SK-N-SH treated with all-trans-retinoic acid at 6 μM for 48 hours (cell line): ENCODE data around the gene KIF2A.

Experiments used
- ATAC-seq: fragments of 200-7000 bp; cut with Tn5 transposase; 3 replicates; pipeline ENCODE4 v1.9.1; 2020; ENCODE audit warnings: mild to moderate bottlenecking, moderate library complexity
- ARNTL ChIP-seq: fragments of 450-650 bp; formaldehyde crosslinking; IDR thresholded peaks from 2 replicates; pipeline ENCODE4 v1.5.0; 2020; ENCODE audit warnings: low read depth, mild to moderate bottlenecking, moderate library complexity, borderline replicate concordance
- BACH2 ChIP-seq: fragments of 250-450 bp; sonication (Bioruptor Pico); IDR thresholded peaks from 2 replicates; pipeline ENCODE4 v1.9.0; 2021; ENCODE audit warnings: mild to moderate bottlenecking, borderline replicate concordance
- CREB5 ChIP-seq: fragments of 250-450 bp; sonication (Bioruptor Pico); IDR thresholded peaks from 2 replicates; pipeline ENCODE4 v1.5.1; 2020; ENCODE audit warnings: low read depth, mild to moderate bottlenecking, moderate library complexity
- CSDC2 ChIP-seq: fragments of 250-450 bp; sonication (Bioruptor Pico); IDR thresholded peaks from 2 replicates; pipeline ENCODE4 v1.5.0; 2020; ENCODE audit warnings: mild to moderate bottlenecking, moderate library complexity
- CSRNP3 ChIP-seq: fragments of 250-450 bp; sonication (Bioruptor Pico); IDR thresholded peaks from 2 replicates; pipeline ENCODE4 v1.5.1; 2021; ENCODE audit warnings: mild to moderate bottlenecking, moderate library complexity
- ESRRG ChIP-seq: fragments of 250-450 bp; sonication (Bioruptor Pico); IDR thresholded peaks from 2 replicates; pipeline ENCODE4 v1.6.1; 2021; ENCODE audit warnings: mild to moderate bottlenecking
- GLIS3 ChIP-seq: fragments of 250-450 bp; sonication (Bioruptor Pico); IDR thresholded peaks from 2 replicates; pipeline ENCODE4 v1.5.0; 2020; ENCODE audit warnings: mild to moderate bottlenecking, moderate library complexity
- ISL1 ChIP-seq: fragments of 250-450 bp; sonication (Bioruptor Pico); IDR thresholded peaks from 2 replicates; pipeline ENCODE4 v2.1.2; 2022; ENCODE audit warnings: mild to moderate bottlenecking, moderate library complexity
- OSR1 ChIP-seq: fragments of 250-450 bp; sonication (Bioruptor Pico); IDR thresholded peaks from 2 replicates; pipeline ENCODE4 v1.8.0; 2022; ENCODE audit warnings: moderate library complexity, mild to moderate bottlenecking, inconsistent platforms
- POU6F1 ChIP-seq: fragments of 250-450 bp; sonication (Bioruptor Pico); IDR thresholded peaks from 2 replicates; pipeline ENCODE4 v1.8.0; 2021; ENCODE audit warnings: low read depth, mild to moderate bottlenecking, moderate library complexity, borderline replicate concordance
- PPARA ChIP-seq: fragments of 250-450 bp; sonication (Bioruptor Pico); IDR thresholded peaks from 2 replicates; pipeline ENCODE4 v1.5.0; 2020; ENCODE audit warnings: mild to moderate bottlenecking, borderline replicate concordance
- RARB ChIP-seq: fragments of 250-450 bp; sonication (Bioruptor Pico); IDR thresholded peaks from 2 replicates; pipeline ENCODE4 v1.8.0; 2021; ENCODE audit warnings: mild to moderate bottlenecking, moderate library complexity
- SNAI2 ChIP-seq: fragments of 250-450 bp; sonication (Bioruptor Pico); IDR thresholded peaks from 2 replicates; pipeline ENCODE4 v1.5.0; 2020; ENCODE audit warnings: mild to moderate bottlenecking, moderate library complexity
- TCF4 ChIP-seq: fragments of 250-450 bp; sonication (Bioruptor Pico); IDR thresholded peaks from 2 replicates; pipeline ENCODE4 v1.8.0; 2021; ENCODE audit warnings: mild to moderate bottlenecking, moderate library complexity, borderline replicate concordance
- TOX ChIP-seq: fragments of 250-450 bp; sonication (Bioruptor Pico); IDR thresholded peaks from 2 replicates; pipeline ENCODE4 v1.8.0; 2021; ENCODE audit warnings: mild to moderate bottlenecking, moderate library complexity, borderline replicate concordance
- ZC3H10 ChIP-seq: fragments of 250-450 bp; sonication (Bioruptor Pico); IDR thresholded peaks from 2 replicates; pipeline ENCODE4 v1.5.1; 2021; ENCODE audit warnings: mild to moderate bottlenecking, moderate library complexity
- ZFP3 ChIP-seq: fragments of 250-450 bp; sonication (Bioruptor Pico); IDR thresholded peaks from 2 replicates; pipeline ENCODE4 v1.5.0; 2020; ENCODE audit warnings: mild to moderate bottlenecking, moderate library complexity
- ZFP30 ChIP-seq: fragments of 450-650 bp; formaldehyde crosslinking; IDR thresholded peaks from 2 replicates; pipeline ENCODE4 v1.5.0; 2022; ENCODE audit warnings: mild to moderate bottlenecking, moderate library complexity
- ZNF565 ChIP-seq: fragments of 450-650 bp; formaldehyde crosslinking; conservative IDR thresholded peaks from 2 replicates; pipeline ENCODE4 v1.5.0; 2020; ENCODE audit warnings: low read depth, mild to moderate bottlenecking, moderate library complexity
- ZNF70 ChIP-seq: fragments of 450-650 bp; formaldehyde crosslinking; IDR thresholded peaks from 2 replicates; pipeline ENCODE4 v1.5.0; 2020; ENCODE audit warnings: mild to moderate bottlenecking, moderate library complexity
- ZNF8 ChIP-seq: fragments of 450-650 bp; formaldehyde crosslinking; IDR thresholded peaks from 2 replicates; pipeline ENCODE4 v1.5.0; 2020; ENCODE audit warnings: mild to moderate bottlenecking, moderate library complexity
- TF ChIP-seq, protein P1 (sequence below): fragments of 250-450 bp; sonication (Bioruptor Pico); IDR thresholded peaks from 2 replicates; pipeline ENCODE4 v1.5.0; 2020; ENCODE audit warnings: mild to moderate bottlenecking, moderate library complexity
- TF ChIP-seq, protein P2 (sequence below): fragments of 250-450 bp; sonication (Bioruptor Pico); IDR thresholded peaks from 2 replicates; pipeline ENCODE4 v1.8.0; 2020; ENCODE audit warnings: mild to moderate bottlenecking, moderate library complexity, borderline replicate concordance

Gene KIF2A

GRCh38 chr5:62306896-62307689 is 1.1 kb downstream of the KIF2A start:
- ATAC-seq: peak; percentile 26
- TF ChIP-seq CREB5 (no peak), SNAI2 (CRISPR knock-in tag) (no peak), ISL1 (no peak), ARNTL (no peak), TCF4 (CRISPR knock-in tag) (no peak), CSRNP3 (CRISPR knock-in tag) (no peak), ZFP30 (no peak), CSDC2 (CRISPR knock-in tag) (no peak), ZNF8 (no peak), ZNF70 (CRISPR knock-in tag) (no peak), BACH2 (CRISPR knock-in tag) (no peak), ZNF565 (CRISPR knock-in tag) (no peak), ZFP3 (no peak), RARB (CRISPR knock-in tag) (no peak), PPARA (CRISPR knock-in tag) (no peak), ESRRG (CRISPR knock-in tag) (no peak)
- TF ChIP-seq, protein P1, sequence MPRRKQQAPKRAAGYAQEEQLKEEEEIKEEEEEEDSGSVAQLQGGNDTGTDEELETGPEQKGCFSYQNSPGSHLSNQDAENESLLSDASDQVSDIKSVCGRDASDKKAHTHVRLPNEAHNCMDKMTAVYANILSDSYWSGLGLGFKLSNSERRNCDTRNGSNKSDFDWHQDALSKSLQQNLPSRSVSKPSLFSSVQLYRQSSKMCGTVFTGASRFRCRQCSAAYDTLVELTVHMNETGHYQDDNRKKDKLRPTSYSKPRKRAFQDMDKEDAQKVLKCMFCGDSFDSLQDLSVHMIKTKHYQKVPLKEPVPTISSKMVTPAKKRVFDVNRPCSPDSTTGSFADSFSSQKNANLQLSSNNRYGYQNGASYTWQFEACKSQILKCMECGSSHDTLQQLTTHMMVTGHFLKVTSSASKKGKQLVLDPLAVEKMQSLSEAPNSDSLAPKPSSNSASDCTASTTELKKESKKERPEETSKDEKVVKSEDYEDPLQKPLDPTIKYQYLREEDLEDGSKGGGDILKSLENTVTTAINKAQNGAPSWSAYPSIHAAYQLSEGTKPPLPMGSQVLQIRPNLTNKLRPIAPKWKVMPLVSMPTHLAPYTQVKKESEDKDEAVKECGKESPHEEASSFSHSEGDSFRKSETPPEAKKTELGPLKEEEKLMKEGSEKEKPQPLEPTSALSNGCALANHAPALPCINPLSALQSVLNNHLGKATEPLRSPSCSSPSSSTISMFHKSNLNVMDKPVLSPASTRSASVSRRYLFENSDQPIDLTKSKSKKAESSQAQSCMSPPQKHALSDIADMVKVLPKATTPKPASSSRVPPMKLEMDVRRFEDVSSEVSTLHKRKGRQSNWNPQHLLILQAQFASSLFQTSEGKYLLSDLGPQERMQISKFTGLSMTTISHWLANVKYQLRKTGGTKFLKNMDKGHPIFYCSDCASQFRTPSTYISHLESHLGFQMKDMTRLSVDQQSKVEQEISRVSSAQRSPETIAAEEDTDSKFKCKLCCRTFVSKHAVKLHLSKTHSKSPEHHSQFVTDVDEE: no peak
- TF ChIP-seq, protein P2, sequence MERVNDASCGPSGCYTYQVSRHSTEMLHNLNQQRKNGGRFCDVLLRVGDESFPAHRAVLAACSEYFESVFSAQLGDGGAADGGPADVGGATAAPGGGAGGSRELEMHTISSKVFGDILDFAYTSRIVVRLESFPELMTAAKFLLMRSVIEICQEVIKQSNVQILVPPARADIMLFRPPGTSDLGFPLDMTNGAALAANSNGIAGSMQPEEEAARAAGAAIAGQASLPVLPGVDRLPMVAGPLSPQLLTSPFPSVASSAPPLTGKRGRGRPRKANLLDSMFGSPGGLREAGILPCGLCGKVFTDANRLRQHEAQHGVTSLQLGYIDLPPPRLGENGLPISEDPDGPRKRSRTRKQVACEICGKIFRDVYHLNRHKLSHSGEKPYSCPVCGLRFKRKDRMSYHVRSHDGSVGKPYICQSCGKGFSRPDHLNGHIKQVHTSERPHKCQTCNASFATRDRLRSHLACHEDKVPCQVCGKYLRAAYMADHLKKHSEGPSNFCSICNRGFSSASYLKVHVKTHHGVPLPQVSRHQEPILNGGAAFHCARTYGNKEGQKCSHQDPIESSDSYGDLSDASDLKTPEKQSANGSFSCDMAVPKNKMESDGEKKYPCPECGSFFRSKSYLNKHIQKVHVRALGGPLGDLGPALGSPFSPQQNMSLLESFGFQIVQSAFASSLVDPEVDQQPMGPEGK (CRISPR knock-in tag): no peak
- TF ChIP-seq, all 23 proteins: peak for 0

DNA sequence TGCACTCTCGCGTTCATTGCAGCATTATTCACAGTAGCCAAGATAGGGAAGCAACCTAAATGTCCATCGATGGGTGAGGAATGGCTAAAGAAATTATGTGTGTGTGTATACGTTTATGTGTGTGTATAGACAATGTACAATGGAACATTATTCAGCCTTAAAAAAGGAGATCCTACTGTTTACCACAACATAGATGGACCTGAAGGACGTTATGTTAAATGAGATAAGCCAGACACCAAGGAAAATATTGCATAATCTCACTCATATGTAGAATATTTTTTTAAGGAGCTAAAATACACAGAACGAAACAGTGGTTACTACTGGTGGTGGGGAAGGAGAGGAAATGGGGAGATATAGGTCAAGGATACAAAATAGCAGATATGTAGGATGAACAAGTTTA is 2.4 kb downstream of the KIF2A start:
- TF ChIP-seq ZFP30: no peak
- no peak for TF ChIP-seq CSRNP3 (CRISPR knock-in tag)
- TF ChIP-seq ZNF565 (CRISPR knock-in tag): no peak
- TF ChIP-seq PPARA (CRISPR knock-in tag): no peak
- TF ChIP-seq CSDC2 (CRISPR knock-in tag): no peak
- TF ChIP-seq GLIS3 (CRISPR knock-in tag): no peak
- TF ChIP-seq ZFP3: no peak
- no peak for TF ChIP-seq TCF4 (CRISPR knock-in tag)
- TF ChIP-seq, protein P1: no peak
- no peak for TF ChIP-seq ISL1
- TF ChIP-seq ESRRG (CRISPR knock-in tag): no peak
- no peak for TF ChIP-seq ARNTL
- TF ChIP-seq ZNF70 (CRISPR knock-in tag): no peak
- no peak for TF ChIP-seq ZC3H10 (CRISPR knock-in tag)
- no peak for TF ChIP-seq POU6F1 (CRISPR knock-in tag)
- TF ChIP-seq TOX (CRISPR knock-in tag): no peak
- no peak for TF ChIP-seq OSR1
- TF ChIP-seq BACH2 (CRISPR knock-in tag): no peak
- TF ChIP-seq SNAI2 (CRISPR knock-in tag): no peak
- no peak for ATAC-seq
